H1 (cell line): ENCODE data around the gene MEGF11. TPM values are rescaled to one million over a fixed set of nuclear protein-coding genes. Genes with fewer than 3 reads are reported as not detected.

Source experiments
- CTCF ChIA-PET: fragments of 300-600 bp; sonication (Branson Sonifier 250); formaldehyde crosslinking; loops from one replicate; lab custom pipeline; 2021; ENCODE audit not compliant: partially characterized antibody; lab: Charles Lee
- POLR2A ChIA-PET: fragments of 300-600 bp; sonication (Branson Sonifier 250); formaldehyde crosslinking; loops from one replicate; lab custom pipeline; 2021; ENCODE audit warnings: inconsistent platforms; ENCODE audit not compliant: partially characterized antibody; lab: Charles Lee
- DNase-seq, 2 experiments: peaks; one replicate each; pipeline versions ENCODE4 v3.0.0 to v3.0.0-alpha.2; 2010 to 2022; ENCODE audit warnings: low spot score in 2 of 2, low read depth in 1 of 2, mixed read lengths in 1 of 2
- FAIRE-seq: peaks from 2 replicates; lab custom pipeline; 2011; peaks lifted over from hg19 to GRCh38; lab: Jason Lieb, UNC
- H2AFZ ChIP-seq: 2 replicates; pipeline ENCODE4 v1.8.1; 2012; ENCODE audit warnings: low read length, inconsistent platforms
- H2AK5ac ChIP-seq: 2 replicates; pipeline ENCODE4 v1.6.1; 2013; ENCODE audit warnings: low read depth, low read length
- H2BK120ac ChIP-seq: replicated peaks from 2 replicates; pipeline ENCODE3; 2013; ENCODE audit warnings: low read depth, low read length, inconsistent platforms
- H2BK12ac ChIP-seq: 2 replicates; pipeline ENCODE4 v1.6.1; 2013; ENCODE audit warnings: low read depth, low read length
- H2BK15ac ChIP-seq: 2 replicates; pipeline ENCODE4 v1.6.1; 2013; ENCODE audit warnings: low read length
- H2BK20ac ChIP-seq: 2 replicates; pipeline ENCODE4 v1.6.1; 2013; ENCODE audit warnings: low read length
- H2BK5ac ChIP-seq: 2 replicates; pipeline ENCODE4 v1.6.1; 2013; ENCODE audit warnings: low read depth, low read length
- H3K14ac ChIP-seq: 2 replicates; pipeline ENCODE4 v1.6.1; 2013; ENCODE audit warnings: inconsistent platforms; ENCODE audit not compliant: insufficient read length
- H3K18ac ChIP-seq: 2 replicates; pipeline ENCODE4 v1.6.1; 2013; ENCODE audit warnings: low read length; ENCODE audit errors: extremely low read depth
- H3K23ac ChIP-seq: 2 replicates; pipeline ENCODE4 v1.6.1; 2013; ENCODE audit warnings: inconsistent platforms; ENCODE audit not compliant: insufficient read length
- H3K23me2 ChIP-seq: 2 replicates; pipeline ENCODE4 v1.6.1; 2013; ENCODE audit warnings: low read depth, low read length
- H3K27ac ChIP-seq: 2 replicates; pipeline ENCODE4 v1.6.1; 2011; ENCODE audit warnings: low read depth, low read length, inconsistent platforms
- H3K27me3 ChIP-seq, 4 experiments: replicated peaks in 1 of 4; 1 replicate in 1 of 4; 2 replicates in 3 of 4; pipeline versions ENCODE4 v1.6.1 to v1.8.1; 2011 to 2013; ENCODE audit warnings: low read length in 3 of 4, mild to moderate bottlenecking in 3 of 4, inconsistent platforms in 2 of 4, mixed read lengths in 2 of 4, moderate library complexity in 1 of 4; ENCODE audit not compliant: control insufficient read depth in 3 of 4, insufficient read depth in 3 of 4; ENCODE audit errors: extremely low read depth in 1 of 4
- H3K36me3 ChIP-seq, 4 experiments: 2 replicates each; pipeline versions ENCODE4 v1.6.1 to v1.8.1; 2011 to 2013; ENCODE audit warnings: mild to moderate bottlenecking in 4 of 4, low read length in 3 of 4, moderate library complexity in 2 of 4, control low read depth in 1 of 4, inconsistent platforms in 1 of 4; ENCODE audit not compliant: insufficient read depth in 4 of 4, control insufficient read depth in 2 of 4
- H3K4ac ChIP-seq: replicated peaks from 2 replicates; pipeline ENCODE3; 2013; ENCODE audit warnings: low read length, low read depth, mixed read lengths, inconsistent platforms; ENCODE audit not compliant: insufficient read length
- H3K4me1 ChIP-seq, 4 experiments: replicated peaks in 1 of 4; 1 replicate in 1 of 4; 2 replicates in 3 of 4; pipeline versions ENCODE4 v1.6.1 to v1.8.1; 2011 to 2013; ENCODE audit warnings: low read length in 3 of 4, inconsistent platforms in 2 of 4, mixed read lengths in 1 of 4; ENCODE audit not compliant: insufficient read depth in 4 of 4, control insufficient read depth in 3 of 4
- H3K4me2 ChIP-seq, 2 experiments: 2 replicates each; pipeline versions ENCODE4 v1.6.1 to v1.8.1; 2011 to 2013; ENCODE audit warnings: low read depth in 2 of 2, low read length in 2 of 2, control low read depth in 1 of 2, inconsistent platforms in 1 of 2, mild to moderate bottlenecking in 1 of 2; ENCODE audit not compliant: insufficient read depth in 1 of 2
- H3K4me3 ChIP-seq, 4 experiments: fragments of 200-600, 300-600 bp in 1 of 4; sonication (generic), shearing (Covaris generic), sonication (Bioruptor Twin) in 1 of 4; 2 replicates each; pipeline versions ENCODE4 v1.5.1 to v1.8.1; 2011 to 2016; ENCODE audit warnings: low read length in 4 of 4, low read depth in 3 of 4, control low read depth in 2 of 4, inconsistent platforms in 2 of 4, mild to moderate bottlenecking in 2 of 4, mixed read lengths in 1 of 4, moderate library complexity in 1 of 4; ENCODE audit not compliant: insufficient read depth in 2 of 4; ENCODE audit errors: extremely low read depth in 1 of 4
- H3K56ac ChIP-seq: replicated peaks from 2 replicates; pipeline ENCODE3; 2013; ENCODE audit warnings: low read depth, mild to moderate bottlenecking, mixed read lengths, low read length, inconsistent platforms; ENCODE audit not compliant: insufficient read length
- H3K79me1 ChIP-seq: 2 replicates; pipeline ENCODE4 v1.6.1; 2013; ENCODE audit warnings: low read depth, low read length, control low read depth
- H3K79me2 ChIP-seq, 2 experiments: 2 replicates each; pipeline versions ENCODE4 v1.6.1 to v1.8.1; 2012 to 2013; ENCODE audit warnings: low read length in 2 of 2, mild to moderate bottlenecking in 2 of 2, inconsistent platforms in 1 of 2; ENCODE audit not compliant: insufficient read depth in 2 of 2, control insufficient read depth in 1 of 2
- H3K9ac ChIP-seq, 4 experiments: replicated peaks in 1 of 4; 1 replicate in 1 of 4; 2 replicates in 3 of 4; pipeline versions ENCODE4 v1.6.1 to v1.8.1; 2011 to 2013; ENCODE audit warnings: low read depth in 3 of 4, low read length in 3 of 4, control low read depth in 2 of 4, mild to moderate bottlenecking in 2 of 4, moderate library complexity in 2 of 4, inconsistent platforms in 1 of 4; ENCODE audit errors: extremely low read depth in 1 of 4
- H3K9me3 ChIP-seq, 2 experiments: 2 replicates each; pipeline versions ENCODE4 v1.6.1 to v1.8.1; 2012 to 2013; ENCODE audit warnings: mild to moderate bottlenecking in 2 of 2, moderate library complexity in 2 of 2, control low read depth in 1 of 2, inconsistent platforms in 1 of 2, low read depth in 1 of 2, low read length in 1 of 2, mixed read lengths in 1 of 2; ENCODE audit not compliant: insufficient read depth in 2 of 2
- H4K20me1 ChIP-seq, 2 experiments: replicated peaks in 1 of 2; 2 replicates each; pipeline versions ENCODE3 to v1.8.1; 2011 to 2013; ENCODE audit warnings: inconsistent platforms in 2 of 2, low read length in 2 of 2, mild to moderate bottlenecking in 1 of 2; ENCODE audit not compliant: insufficient read depth in 2 of 2, control insufficient read depth in 1 of 2
- H4K5ac ChIP-seq: 2 replicates; pipeline ENCODE4 v1.6.1; 2013; ENCODE audit warnings: low read length, low read depth, mixed read lengths, inconsistent platforms; ENCODE audit not compliant: insufficient read length
- H4K8ac ChIP-seq: 2 replicates; pipeline ENCODE4 v1.8.0; 2013; ENCODE audit warnings: mild to moderate bottlenecking, moderate library complexity, low read length, inconsistent platforms; ENCODE audit not compliant: insufficient read depth; ENCODE audit errors: extremely low read depth
- H4K91ac ChIP-seq: replicated peaks from 2 replicates; pipeline ENCODE3; 2013; ENCODE audit warnings: low read length, mixed read lengths, inconsistent platforms; ENCODE audit not compliant: insufficient read length
- WGBS, 2 experiments: shearing (Covaris generic) in 1 of 2; methylation state at CpG; one replicate each; pipeline versions ENCODE4 v1.1.6 to v1.1.7; 2013 to 2015; ENCODE audit warnings: low lambda C conversion rate in 2 of 2, mixed read lengths in 2 of 2, inconsistent platforms in 1 of 2, low coverage in 1 of 2, missing lambda C conversion rate in 1 of 2; ENCODE audit not compliant: insufficient replicate concordance in 2 of 2, insufficient coverage in 1 of 2, insufficient read length in 1 of 2; ENCODE audit errors: extremely low coverage in 1 of 2, missing lambda C conversion rate in 1 of 2; 5-methylcytosine and 5-hydroxymethylcytosine counted together
- polyA plus RNA-seq, 7 experiments: library from polyadenylated mRNA; depleted of rRNA in 3 of 7; stranded (reverse) in 5 of 7; unstranded in 2 of 7; fragments of >200 nt in 5 of 7; fragments of 200-250 nt in 2 of 7; gene quantifications; 1 replicate in 5 of 7; 2 replicates in 1 of 7; 4 replicates in 1 of 7; pipeline versions ENCODE4 v1.2.1 to v1.2.3, GENCODE V29; 2011 to 2013; ENCODE audit warnings: missing spikeins in 2 of 7, mixed read lengths in 2 of 7
- total RNA-seq: library from RNA; stranded (reverse); fragmentation: NEBNext Ultra II Directional; extraction: Animal tissue kit (Norgen Biotek cat#: 25700); gene quantifications from 2 replicates; pipeline ENCODE4 v1.2.1, GENCODE V29; 2021

Gene MEGF11
- total and polyA plus RNA-seq, 2 of the 8 experiments (the other 6 are each of a cell fraction or from before 2014, with no cell fraction given) = 4.4 to 4.8 TPM

DNA sequence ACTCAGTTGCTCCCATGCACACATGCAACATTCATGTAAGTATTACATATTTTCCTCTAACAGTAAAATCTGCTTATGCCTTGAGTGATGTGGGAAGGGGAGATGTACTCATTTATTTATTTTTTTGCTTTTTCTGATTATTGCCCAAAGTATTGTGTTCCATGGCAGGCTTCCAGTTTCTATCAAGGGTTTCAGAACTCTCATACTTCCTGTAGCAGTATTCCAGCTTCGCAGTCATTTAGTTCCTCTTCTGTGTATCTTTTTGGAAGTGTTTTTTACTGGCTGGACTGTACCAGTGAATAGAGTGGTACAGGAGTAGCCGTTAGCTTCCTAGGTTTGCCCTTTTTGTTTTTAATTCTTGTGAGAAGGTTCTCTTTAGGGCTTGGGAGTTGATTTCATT is 357.3 kb downstream of the MEGF11 start:
- Histone ChIP-seq H3K36me3 (peaks cover 2 to 27% (median 16%) of the 10 kb centered on the region in 4 experiments; a peak in 7 of 8 replicates), H3K9ac (no peak overlapping the region), H2AFZ (no peak overlapping the region), H3K79me1 (no peaks in the 10 kb centered on the region; the same call in 1 of the 2 replicates), H2BK20ac (no peak overlapping the region), H4K91ac (no peak overlapping the region), H3K14ac (no peak overlapping the region), H3K79me2 (no peaks in the 10 kb centered on the region), H3K56ac (no peak overlapping the region), H3K4me2 (no peak overlapping the region), H3K4me1 (no peaks in the 10 kb centered on the region), H3K23me2 (no peaks in the 10 kb centered on the region), H3K4ac (no peak overlapping the region), H4K8ac (no peak overlapping the region), H3K4me3 (no peak overlapping the region), H4K5ac (no peak overlapping the region), H2BK15ac (no peak overlapping the region), H3K18ac (no peak overlapping the region), H3K27ac (no peak overlapping the region), H2AK5ac (no peak overlapping the region), H2BK120ac (no peak overlapping the region), H3K23ac (no peak overlapping the region), H3K9me3 (no peaks in the 10 kb centered on the region), H3K27me3 (no peaks in the 10 kb centered on the region), H2BK5ac (no peak overlapping the region), H4K20me1 (peaks cover 0 to 7% of the 10 kb centered on the region in 2 experiments), H2BK12ac (no peak overlapping the region)
- 93% methylated on average over 2 of the region's 2 CpGs; no CpG with 5 or more reads in 1 of the 2 experiments for WGBS, 2 experiments
- DNase-seq = no peak
- POLR2A ChIA-PET = no interaction called here
- no peak for FAIRE-seq
- CTCF ChIA-PET = no interaction called here
